GM19351 (cell line): ENCODE data around the gene FOXF2.
"Not testable (repeated sequence)": the region's sequence is repeated elsewhere in the genome, so short reads cannot be mapped to it uniquely, and the experiment has no call there.

Experiments
- ATAC-seq: cut with Tn5 transposase; IDR thresholded peaks from one replicate; pipeline ENCODE4 v1.9.1; 2021; ENCODE audit warnings: mild to moderate bottlenecking, moderate library complexity; ENCODE audit not compliant: unreplicated experiment

Gene FOXF2

DNA sequence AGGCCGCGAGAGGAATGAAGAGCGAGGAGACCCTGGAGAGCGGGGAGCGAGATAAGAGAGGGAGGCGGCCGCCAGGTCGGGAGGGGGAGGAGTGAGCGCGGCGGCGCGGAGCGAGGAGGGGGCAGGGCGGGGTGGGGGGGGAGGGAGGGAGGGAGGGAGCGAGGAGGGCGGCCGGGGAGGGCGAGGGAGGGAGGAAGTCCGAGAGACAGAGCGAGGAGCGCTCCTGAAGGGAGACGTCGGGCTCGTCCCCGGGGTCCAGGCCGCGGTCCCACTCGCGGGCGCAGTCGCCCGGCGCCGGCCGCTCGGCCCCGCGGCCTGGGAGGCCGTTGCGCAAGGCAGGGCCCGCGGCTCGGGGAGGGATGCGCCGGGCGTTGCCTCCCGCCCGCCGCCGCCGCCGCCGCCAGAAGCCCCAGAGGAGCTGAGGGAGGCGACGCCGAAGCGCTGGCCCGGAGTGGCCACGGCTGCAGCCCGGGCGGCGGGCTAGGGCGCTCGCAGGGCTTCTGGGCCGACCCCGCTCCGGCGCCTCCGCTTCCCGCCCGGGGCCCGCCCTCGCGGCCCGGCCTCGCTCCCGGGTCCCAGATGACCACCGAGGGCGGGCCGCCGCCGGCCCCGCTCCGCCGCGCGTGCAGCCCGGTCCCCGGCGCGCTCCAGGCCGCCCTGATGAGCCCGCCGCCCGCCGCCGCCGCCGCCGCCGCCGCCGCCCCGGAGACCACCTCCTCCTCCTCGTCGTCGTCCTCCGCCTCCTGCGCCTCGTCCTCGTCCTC is at the start of gene FOXF2:
TSS of gene FOXF2 (plus strand) at position 208 of the 764 bp plus-strand sequence. CDS start at position 580, 372 bp downstream.
- ATAC-seq: no peak

- no peak for ATAC-seq
Observed at GRCh38 chr6:1346101-1346500, 43.3 kb upstream of the FOXF2 start.

GRCh38 chr6:1346558-1347091 is 42.8 kb upstream of the FOXF2 start:
- ATAC-seq: no peak

- ATAC-seq: no peak
Observed at GRCh38 chr6:1347161-1347560, 42.2 kb upstream of the FOXF2 start.

DNA sequence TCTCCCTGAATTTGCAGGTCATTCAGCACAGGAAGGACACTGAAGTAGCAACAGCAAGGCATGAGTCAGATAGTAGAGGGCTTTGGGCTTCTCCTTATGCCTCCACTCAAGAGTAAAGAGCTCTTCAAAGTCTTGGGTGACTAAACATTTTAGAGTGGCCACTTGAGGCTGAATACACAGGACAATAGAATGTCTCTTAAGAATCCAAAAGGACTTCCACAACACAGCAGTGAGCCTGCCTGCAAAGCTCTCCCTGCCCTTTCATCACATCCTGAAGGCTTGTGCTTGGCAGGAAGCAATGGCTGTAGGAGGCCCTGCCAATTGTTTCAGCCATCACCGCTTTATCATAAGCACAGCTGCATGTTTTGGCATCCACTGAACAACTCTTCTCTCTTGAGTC is 40.7 kb upstream of the FOXF2 start:
- no peak for ATAC-seq

- ATAC-seq: no peak
Observed at GRCh38 chr6:1349655-1350054, 39.7 kb upstream of the FOXF2 start.

DNA sequence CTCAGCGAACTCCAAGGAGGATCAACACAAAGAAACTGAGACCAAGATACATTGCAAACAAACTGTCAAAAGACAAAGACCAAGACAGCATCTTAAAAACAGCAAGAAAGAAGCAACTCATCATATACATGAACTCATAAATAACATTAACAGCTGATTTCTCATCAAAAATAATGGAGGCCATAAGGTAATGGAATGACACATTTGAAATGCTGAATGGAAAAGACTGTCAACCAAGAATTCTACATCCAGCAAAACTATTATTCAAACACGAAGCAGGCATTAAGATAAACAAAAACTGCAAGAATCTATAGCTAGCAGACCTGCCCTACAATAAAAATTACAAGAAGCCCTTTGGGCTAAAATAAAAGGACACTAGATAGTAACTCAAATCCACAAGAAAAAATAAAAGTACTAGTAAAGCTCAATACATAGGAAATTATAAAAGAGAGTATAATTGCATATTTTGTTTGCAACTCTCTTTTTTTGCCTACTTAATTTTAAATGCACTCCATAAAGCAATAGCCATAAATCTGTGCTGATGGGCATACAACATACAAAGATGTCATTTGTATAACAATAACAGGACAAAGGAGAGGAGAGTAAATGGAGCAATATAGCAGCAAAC is 37.9 kb upstream of the FOXF2 start:
- ATAC-seq: no peak

- ATAC-seq: not testable (repeated sequence)
Observed at GRCh38 chr6:1355068-1355467, 34.3 kb upstream of the FOXF2 start.

GRCh38 chr6:1361717-1362116 is 27.7 kb upstream of the FOXF2 start:
- ATAC-seq: not testable (repeated sequence)

DNA sequence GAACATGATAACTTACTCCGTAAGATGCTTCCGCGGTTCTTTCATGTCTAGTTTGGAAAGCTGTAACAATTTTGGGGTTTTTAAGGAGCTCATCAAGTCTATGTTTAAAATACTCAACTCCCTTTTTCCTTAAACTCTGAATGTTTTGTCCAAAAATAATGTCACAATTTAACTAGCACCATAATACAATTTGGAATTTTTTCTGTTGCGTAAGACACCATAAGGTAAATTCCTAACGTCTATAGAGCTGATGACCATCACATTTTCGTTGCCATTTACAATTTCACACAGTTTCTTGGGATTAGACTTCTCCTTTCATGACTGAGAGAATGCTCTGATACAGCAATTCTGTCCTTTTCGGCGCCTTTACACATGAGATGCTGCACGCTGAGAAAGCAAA is 26.7 kb upstream of the FOXF2 start:
- no peak for ATAC-seq

GRCh38 chr6:1363298-1363697 is 26.1 kb upstream of the FOXF2 start:
- ATAC-seq: no peak

DNA sequence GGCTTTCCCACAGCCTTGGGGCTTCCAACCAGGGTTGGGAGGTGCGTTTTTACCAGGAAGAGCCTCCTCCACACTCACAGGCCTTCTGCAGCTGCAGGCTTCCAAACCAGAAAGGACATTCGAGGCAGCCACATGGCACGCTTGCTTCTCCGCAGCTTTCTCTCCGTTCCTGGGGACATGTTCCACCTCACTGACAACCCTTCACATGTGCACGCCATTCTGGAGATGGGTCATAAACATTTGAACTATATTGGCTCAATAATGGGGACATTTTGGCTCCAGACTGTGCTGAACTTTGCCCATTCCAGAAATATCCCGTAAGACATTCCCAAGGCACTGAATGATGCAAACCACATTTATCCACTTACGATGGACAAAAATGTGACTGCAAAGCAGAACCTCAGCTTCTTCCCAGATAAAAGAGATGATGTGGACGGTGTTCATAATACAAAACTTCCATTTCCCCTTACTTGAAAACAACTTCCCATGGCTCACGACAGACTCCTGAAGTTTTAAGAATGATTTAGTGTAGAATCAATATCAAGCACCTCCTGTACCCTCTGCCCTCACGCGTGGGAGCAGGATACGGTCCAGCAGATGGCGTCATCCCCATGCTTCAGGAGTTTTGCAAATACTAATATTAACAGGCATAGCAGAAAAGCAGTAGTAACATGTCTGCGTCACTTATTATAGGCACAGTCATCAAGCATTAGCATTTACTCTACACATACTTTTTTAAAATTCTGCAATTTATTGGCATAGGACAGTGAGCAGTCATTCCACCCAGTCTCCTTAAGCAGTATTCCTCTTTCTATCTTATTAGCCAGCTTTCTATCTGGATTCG is 25.4 kb upstream of the FOXF2 start:
- no peak for ATAC-seq

GRCh38 chr6:1364791-1365190 is 24.6 kb upstream of the FOXF2 start:
- ATAC-seq: no peak

DNA sequence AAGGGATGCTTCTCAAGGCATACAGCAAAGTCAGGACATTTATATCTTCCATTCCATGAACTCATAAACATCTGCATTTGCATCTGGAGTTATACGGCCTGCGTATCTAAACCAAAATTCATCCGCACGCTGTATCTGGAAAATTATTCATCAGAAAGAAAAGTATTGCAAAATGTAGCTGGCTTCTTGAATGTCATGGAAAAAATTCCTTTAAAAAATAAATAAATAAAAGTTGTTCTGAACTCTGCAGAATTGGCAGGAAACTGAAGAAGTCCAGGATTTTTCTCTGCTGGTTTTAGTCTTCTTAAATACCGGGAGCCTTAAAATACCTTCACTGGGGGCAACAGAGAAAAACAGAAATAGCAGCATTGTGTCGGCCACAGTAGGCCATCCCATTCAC is 23.7 kb upstream of the FOXF2 start:
- ATAC-seq: no peak

- no peak for ATAC-seq
Observed at GRCh38 chr6:1367771-1368170, 21.6 kb upstream of the FOXF2 start.

DNA sequence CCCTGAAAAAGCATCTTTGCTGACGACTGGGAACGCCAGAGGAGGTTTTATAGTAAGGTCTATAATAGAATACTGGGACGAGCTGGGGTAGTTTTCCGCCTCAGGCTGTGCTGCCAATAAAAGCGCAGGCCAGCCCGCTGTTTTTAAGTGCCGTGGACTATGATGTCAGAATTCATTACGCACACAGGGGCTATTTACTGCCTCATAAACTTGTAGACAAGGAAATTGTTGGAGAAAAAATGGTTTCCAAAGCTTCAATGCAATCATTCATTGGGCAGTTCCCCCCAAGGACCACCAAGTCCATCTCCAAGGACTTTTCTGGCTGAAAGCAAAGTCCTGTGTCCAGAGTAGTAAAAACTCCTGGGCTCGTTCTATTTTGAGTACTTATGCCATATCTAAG is 20.4 kb upstream of the FOXF2 start:
- ATAC-seq: no peak

DNA sequence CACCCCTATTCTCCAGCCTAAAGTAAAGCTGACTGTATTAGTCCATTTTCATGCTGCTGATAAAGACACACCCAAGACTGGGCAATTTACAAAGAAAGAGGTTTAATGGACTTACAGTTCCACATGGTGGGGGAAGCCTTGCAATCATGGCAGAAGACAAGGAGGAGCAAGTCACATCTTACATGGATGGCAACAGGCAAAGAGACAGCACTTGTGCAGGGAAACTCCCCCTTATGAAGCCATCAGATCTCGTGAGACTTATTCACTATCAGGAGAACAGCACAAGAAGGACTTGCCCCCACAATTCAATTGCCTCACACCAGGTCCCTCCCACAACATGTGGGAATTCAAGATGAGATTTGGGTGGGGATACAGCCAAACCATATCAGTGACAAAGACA is 19.7 kb upstream of the FOXF2 start:
- not testable (repeated sequence) for ATAC-seq

GRCh38 chr6:1371933-1372332 is 17.4 kb upstream of the FOXF2 start:
- ATAC-seq: no peak

DNA sequence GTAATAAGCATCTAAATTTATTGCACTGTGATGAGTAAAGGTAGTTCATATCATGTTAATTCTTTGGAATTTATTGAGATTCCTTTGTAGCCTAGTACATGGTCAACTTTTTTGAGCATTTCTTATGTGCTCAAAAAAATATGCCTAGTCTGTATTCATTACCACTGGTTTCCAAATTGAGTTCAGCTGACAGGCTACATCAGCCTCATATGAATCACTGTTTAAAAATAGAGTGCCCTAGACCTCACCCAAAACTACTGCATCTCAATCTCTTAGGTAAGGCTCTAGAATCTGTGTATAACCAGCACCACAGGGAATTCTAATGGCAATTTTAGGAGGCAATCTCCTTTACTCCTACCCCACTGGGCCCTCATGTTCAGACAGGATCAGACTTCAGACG is 16.7 kb upstream of the FOXF2 start:
- ATAC-seq: no peak

GRCh38 chr6:1376653-1377052 is 12.7 kb upstream of the FOXF2 start:
- no peak for ATAC-seq

GRCh38 chr6:1377526-1377925 is 11.8 kb upstream of the FOXF2 start:
- ATAC-seq: no peak
